GM12891 (cell line): Measurements from ENCODE around the gene PTPRN2.

Source experiments
- POLR2A ChIP-seq: IDR thresholded peaks from 2 replicates; pipeline ENCODE4 v1.6.1; 2011; ENCODE audit warnings: low read depth, low read length, control low read depth
- POLR2AphosphoS5 ChIP-seq: IDR thresholded peaks from 2 replicates; pipeline ENCODE4 v1.6.1; 2011; ENCODE audit warnings: low read depth, low read length, control low read depth
- POU2F2 ChIP-seq: IDR thresholded peaks from 2 replicates; pipeline ENCODE4 v1.6.1; 2011; ENCODE audit warnings: low read depth, mild to moderate bottlenecking, control low read depth, low read length, moderate library complexity
- TAF1 ChIP-seq: IDR thresholded peaks from 2 replicates; pipeline ENCODE4 v1.6.1; 2011; ENCODE audit warnings: low read depth, low read length, control low read depth

- TF ChIP-seq POLR2AphosphoS5 (no peak), POLR2A (no peak), TAF1 (no peak), POU2F2 (no peak)
Measured at GRCh38 chr7:157719008-157719682, 868.5 kb downstream of the PTPRN2 start.
